ENCODE results near the gene SRRM2.

SRRM2 gene

GRCh38 chr16:2766430-2767139, 14.1 kb downstream of the SRRM2 start:
- no peak for DNase-seq (ENCODE audit: low spot score)
- no peak for TF ChIP-seq CTCF (IDR thresholded peaks at IDR 0.05; ENCODE audit: extremely low read depth, missing control alignments)

DNA sequence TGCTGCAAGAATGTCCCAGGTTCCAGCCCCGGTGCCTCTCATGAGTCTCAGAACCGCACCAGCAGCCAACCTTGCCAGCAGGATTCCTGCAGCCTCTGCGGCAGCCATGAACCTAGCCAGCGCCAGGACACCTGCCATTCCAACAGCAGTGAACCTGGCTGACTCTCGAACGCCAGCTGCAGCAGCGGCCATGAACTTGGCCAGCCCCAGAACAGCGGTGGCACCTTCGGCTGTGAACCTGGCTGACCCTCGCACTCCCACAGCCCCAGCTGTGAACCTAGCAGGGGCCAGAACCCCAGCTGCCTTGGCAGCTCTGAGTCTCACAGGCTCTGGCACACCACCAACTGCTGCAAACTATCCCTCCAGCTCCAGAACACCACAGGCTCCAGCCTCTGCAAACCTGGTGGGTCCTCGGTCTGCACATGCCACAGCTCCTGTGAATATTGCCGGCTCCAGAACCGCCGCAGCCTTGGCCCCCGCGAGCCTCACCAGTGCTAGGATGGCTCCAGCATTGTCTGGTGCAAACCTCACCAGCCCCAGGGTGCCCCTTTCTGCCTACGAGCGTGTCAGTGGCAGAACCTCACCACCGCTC, 14.8 kb downstream of the SRRM2 start:
- DNase-seq (ENCODE audit: low spot score), result no peak

GRCh38 chr16:2767891-2768290, 15.5 kb downstream of the SRRM2 start:
- no peak for TF ChIP-seq CTCF (IDR thresholded peaks at IDR 0.05; ENCODE audit: extremely low read depth, missing control alignments)
- DNase-seq (ENCODE audit: low spot score), result no peak

More for the DNA sequence above, 14.8 kb downstream of the SRRM2 start:
- no peak for TF ChIP-seq CTCF (IDR thresholded peaks at IDR 0.05; ENCODE audit: extremely low read depth, missing control alignments)

GRCh38 chr16:2768403-2769089, 16.1 kb downstream of the SRRM2 start:
- TF ChIP-seq CTCF (IDR thresholded peaks at IDR 0.05; ENCODE audit: extremely low read depth, missing control alignments), result no peak
- no peak for DNase-seq (ENCODE audit: low spot score)

- TF ChIP-seq CTCF (IDR thresholded peaks at IDR 0.05; ENCODE audit: extremely low read depth, missing control alignments), result no peak
- DNase-seq (ENCODE audit: low spot score), result no peak
Observed at GRCh38 chr16:2769100-2769529, 16.7 kb downstream of the SRRM2 start.

GRCh38 chr16:2769675-2770056, 17.2 kb downstream of the SRRM2 start:
- DNase-seq (ENCODE audit: low spot score), result no peak
- TF ChIP-seq CTCF (IDR thresholded peaks at IDR 0.05; ENCODE audit: extremely low read depth, missing control alignments), result no peak

All from GM20000 (cell line).